Ishikawa (cell line): ENCODE results near the gene MAP1LC3A.

Source experiments
- CEBPB ChIP-seq: IDR thresholded peaks from 2 replicates; pipeline ENCODE4 v1.6.1; 2012
- CREB1 ChIP-seq: IDR thresholded peaks from 2 replicates; pipeline ENCODE4 v1.6.1; 2012; ENCODE audit warnings: low read depth
- EGR1 ChIP-seq: IDR thresholded peaks from 2 replicates; pipeline ENCODE4 v1.6.1; 2012
- EP300 ChIP-seq: IDR thresholded peaks from 2 replicates; pipeline ENCODE4 v1.6.1; 2012; ENCODE audit warnings: borderline replicate concordance
- FOXM1 ChIP-seq: IDR thresholded peaks from 2 replicates; pipeline ENCODE4 v1.6.1; 2012; ENCODE audit warnings: low read depth, borderline replicate concordance
- MAX ChIP-seq: IDR thresholded peaks from 2 replicates; pipeline ENCODE4 v1.6.1; 2012
- NFIC ChIP-seq: IDR thresholded peaks from 2 replicates; pipeline ENCODE4 v1.6.1; 2012
- RAD21 ChIP-seq: IDR thresholded peaks from 2 replicates; pipeline ENCODE4 v1.6.1; 2012; ENCODE audit warnings: low read depth
- REST ChIP-seq: IDR thresholded peaks from 2 replicates; pipeline ENCODE4 v1.6.1; 2012; ENCODE audit warnings: low read depth, mild to moderate bottlenecking
- TAF1 ChIP-seq: IDR thresholded peaks from 2 replicates; pipeline ENCODE4 v1.6.1; 2012; ENCODE audit warnings: low read depth, mild to moderate bottlenecking
- TCF12 ChIP-seq: IDR thresholded peaks from 2 replicates; pipeline ENCODE4 v1.6.1; 2012; ENCODE audit warnings: low read depth
- TEAD4 ChIP-seq: IDR thresholded peaks from 2 replicates; pipeline ENCODE4 v1.6.1; 2012
- USF1 ChIP-seq: IDR thresholded peaks from 2 replicates; pipeline ENCODE4 v1.6.1; 2012
- YY1 ChIP-seq: IDR thresholded peaks from 2 replicates; pipeline ENCODE4 v1.6.1; 2012; ENCODE audit warnings: low read depth
- ZBTB7A ChIP-seq: IDR thresholded peaks from 2 replicates; pipeline ENCODE4 v1.6.1; 2012; ENCODE audit warnings: low read depth

MAP1LC3A gene

GRCh38 chr20:34547844-34548613 lies 10.5 kb upstream of the MAP1LC3A start:
- no peak for TF ChIP-seq USF1
- TF ChIP-seq ZBTB7A = no peak
- no peak for TF ChIP-seq CEBPB
- TF ChIP-seq CREB1 = no peak
- TF ChIP-seq TCF12 = no peak
- TF ChIP-seq FOXM1 = no peak
- TF ChIP-seq MAX = no peak
- TF ChIP-seq TEAD4 = no peak
- no peak for TF ChIP-seq TAF1
- no peak for TF ChIP-seq YY1
- no peak for TF ChIP-seq RAD21
- TF ChIP-seq EP300 = no peak
- no peak for TF ChIP-seq NFIC
- no peak for TF ChIP-seq EGR1
- no peak for TF ChIP-seq REST

- TF ChIP-seq TAF1 (no peak), CREB1 (no peak), MAX (peak; percentile 61), EGR1 (peak; percentile 5; the same call in 1 of the 2 replicates), NFIC (no peak)
Measured at GRCh38 chr20:34549291-34549928, 9.1 kb upstream of the MAP1LC3A start.

- no peak for TF ChIP-seq TEAD4
- TF ChIP-seq YY1 = no peak
Measured at GRCh38 chr20:34549929-34550305, 8.6 kb upstream of the MAP1LC3A start.

GRCh38 chr20:34552569-34552968 lies 5.9 kb upstream of the MAP1LC3A start:
- no peak for TF ChIP-seq TAF1
- no peak for TF ChIP-seq RAD21

- TF ChIP-seq REST (no peak), ZBTB7A (no peak), EP300 (no peak), CEBPB (no peak), YY1 (no peak), RAD21 (no peak), TCF12 (no peak), FOXM1 (no peak), CREB1 (no peak)
Measured at GRCh38 chr20:34553366-34553867, 5.1 kb upstream of the MAP1LC3A start.

GRCh38 chr20:34557936-34558319 lies 590 bp upstream of the MAP1LC3A start:
- no peak for TF ChIP-seq EGR1
- TF ChIP-seq NFIC = no peak
- no peak for TF ChIP-seq TEAD4
- TF ChIP-seq ZBTB7A = no peak
- no peak for TF ChIP-seq MAX
- TF ChIP-seq TAF1 = no peak
